Neural cell (in vitro differentiated cells): ENCODE measurements around the gene CAMSAP2. TPM values are rescaled to one million over a fixed set of nuclear protein-coding genes. Genes with fewer than 3 reads are reported as not detected.

Source experiments
- H2AFZ ChIP-seq: fragments of 200-600, 300-800 bp; sonication (generic), shearing (Covaris generic); 2 replicates; pipeline ENCODE4 v1.6.0; 2014; ENCODE audit warnings: low read depth, mild to moderate bottlenecking, antibody characterized with exemption, low read length, moderate library complexity
- H3F3A ChIP-seq: fragments of 200-600 bp; shearing (Covaris generic); 2 replicates; pipeline ENCODE4 v1.6.1; 2016; ENCODE audit warnings: mild to moderate bottlenecking, moderate library complexity, mixed read lengths, antibody characterized with exemption, low read length; ENCODE audit not compliant: insufficient read depth, poor library complexity, severe bottlenecking
- H3K27ac ChIP-seq: fragments of 200-600, 300-800 bp; sonication (generic), shearing (Covaris generic); 2 replicates; pipeline ENCODE4 v1.5.1; 2014; ENCODE audit warnings: mild to moderate bottlenecking, low read length, moderate library complexity
- H3K27me3 ChIP-seq: fragments of 300-800, 200-600 bp; sonication (generic), shearing (Covaris generic); 2 replicates; pipeline ENCODE4 v1.6.0; 2014; ENCODE audit warnings: mild to moderate bottlenecking, low read depth, low read length, moderate library complexity; ENCODE audit not compliant: insufficient read depth
- H3K36me3 ChIP-seq: fragments of 300-800, 200-600 bp; sonication (generic), shearing (Covaris generic); 2 replicates; pipeline ENCODE4 v1.5.1; 2014; ENCODE audit warnings: mild to moderate bottlenecking, antibody characterized with exemption, low read length, moderate library complexity; ENCODE audit not compliant: insufficient read depth
- H3K4me2 ChIP-seq: fragments of 300-800, 200-600 bp; sonication (generic), shearing (Covaris generic); 2 replicates; pipeline ENCODE4 v1.6.0; 2014; ENCODE audit warnings: mild to moderate bottlenecking, low read length
- H3K4me3 ChIP-seq: fragments of 300-800, 200-600 bp; sonication (generic), shearing (Covaris generic); 2 replicates; pipeline ENCODE4 v1.5.1; 2014; ENCODE audit warnings: mild to moderate bottlenecking, low read length, moderate library complexity
- H3K79me2 ChIP-seq: fragments of 200-600 bp; shearing (Covaris generic); replicated peaks from 2 replicates; pipeline ENCODE4 v1.6.0; 2014; ENCODE audit warnings: mild to moderate bottlenecking, low read length, moderate library complexity; ENCODE audit not compliant: insufficient read depth
- H3K9ac ChIP-seq: fragments of 300-800, 200-600 bp; sonication (generic), shearing (Covaris generic); 2 replicates; pipeline ENCODE4 v1.6.1; 2016; ENCODE audit warnings: mild to moderate bottlenecking, low read length, mixed read lengths
- H3K9me2 ChIP-seq: fragments of 200-600 bp; shearing (Covaris generic); 2 replicates; pipeline ENCODE4 v1.6.1; 2016; ENCODE audit warnings: mild to moderate bottlenecking, low read length, mixed read lengths; ENCODE audit not compliant: insufficient read depth
- H3K9me3 ChIP-seq: fragments of 200-600, 300-800 bp; sonication (generic), shearing (Covaris generic); 2 replicates; pipeline ENCODE4 v1.6.1; 2016; ENCODE audit warnings: mild to moderate bottlenecking, mixed run types, low read length, moderate library complexity, mixed read lengths
- H4K20me1 ChIP-seq: fragments of 200-600 bp; shearing (Covaris generic); 2 replicates; pipeline ENCODE4 v1.6.1; 2016; ENCODE audit warnings: mild to moderate bottlenecking, mixed run types; ENCODE audit not compliant: insufficient read depth
- CTCF ChIP-seq: fragments of 450-650 bp; IDR thresholded peaks from 2 replicates; pipeline ENCODE4 v1.5.1; 2014; ENCODE audit warnings: antibody characterized with exemption, mild to moderate bottlenecking, moderate library complexity; ENCODE audit not compliant: poor library complexity, severe bottlenecking
- EP300 ChIP-seq: fragments of 450-650 bp; conservative IDR thresholded peaks from 2 replicates; pipeline ENCODE4 v1.6.1; 2014; ENCODE audit warnings: antibody characterized with exemption, mild to moderate bottlenecking, moderate library complexity; ENCODE audit not compliant: poor library complexity, severe bottlenecking
- EZH2 ChIP-seq: fragments of 200-600, 300-800 bp; shearing (Covaris generic), sonication (generic); IDR thresholded peaks from 2 replicates; pipeline ENCODE4 v1.6.1; 2014; ENCODE audit warnings: antibody characterized with exemption, low read length, borderline replicate concordance, mild to moderate bottlenecking; ENCODE audit not compliant: insufficient read depth, poor library complexity, severe bottlenecking
- MXI1 ChIP-seq: fragments of 450-650 bp; conservative IDR thresholded peaks from 2 replicates; pipeline ENCODE4 v1.6.1; 2014; ENCODE audit warnings: antibody characterized with exemption, mild to moderate bottlenecking; ENCODE audit not compliant: poor library complexity, severe bottlenecking
- POLR2AphosphoS5 ChIP-seq: IDR thresholded peaks from 2 replicates; pipeline ENCODE4 v1.6.1; 2012
- RAD21 ChIP-seq: fragments of 450-650 bp; conservative IDR thresholded peaks from 2 replicates; pipeline ENCODE4 v1.6.1; 2014; ENCODE audit warnings: antibody characterized with exemption, mild to moderate bottlenecking, moderate library complexity
- REST ChIP-seq: IDR thresholded peaks from 2 replicates; pipeline ENCODE4 v1.6.1; 2012; ENCODE audit warnings: borderline replicate concordance
- SMC3 ChIP-seq: fragments of 450-650 bp; conservative IDR thresholded peaks from 2 replicates; pipeline ENCODE4 v1.6.1; 2014; ENCODE audit warnings: antibody characterized with exemption, mild to moderate bottlenecking, moderate library complexity; ENCODE audit not compliant: poor library complexity
- TAF1 ChIP-seq: IDR thresholded peaks from 2 replicates; pipeline ENCODE4 v1.6.1; 2012; ENCODE audit warnings: low read depth
- polyA plus RNA-seq: library from polyadenylated mRNA; depleted of rRNA; stranded (reverse); fragments of >200 nt; gene quantifications from 2 replicates; pipeline ENCODE4 v1.2.3, GENCODE V29; 2014

Gene CAMSAP2
- polyA plus RNA-seq, 1 donor from 2014 or later, result 52.7 TPM

DNA sequence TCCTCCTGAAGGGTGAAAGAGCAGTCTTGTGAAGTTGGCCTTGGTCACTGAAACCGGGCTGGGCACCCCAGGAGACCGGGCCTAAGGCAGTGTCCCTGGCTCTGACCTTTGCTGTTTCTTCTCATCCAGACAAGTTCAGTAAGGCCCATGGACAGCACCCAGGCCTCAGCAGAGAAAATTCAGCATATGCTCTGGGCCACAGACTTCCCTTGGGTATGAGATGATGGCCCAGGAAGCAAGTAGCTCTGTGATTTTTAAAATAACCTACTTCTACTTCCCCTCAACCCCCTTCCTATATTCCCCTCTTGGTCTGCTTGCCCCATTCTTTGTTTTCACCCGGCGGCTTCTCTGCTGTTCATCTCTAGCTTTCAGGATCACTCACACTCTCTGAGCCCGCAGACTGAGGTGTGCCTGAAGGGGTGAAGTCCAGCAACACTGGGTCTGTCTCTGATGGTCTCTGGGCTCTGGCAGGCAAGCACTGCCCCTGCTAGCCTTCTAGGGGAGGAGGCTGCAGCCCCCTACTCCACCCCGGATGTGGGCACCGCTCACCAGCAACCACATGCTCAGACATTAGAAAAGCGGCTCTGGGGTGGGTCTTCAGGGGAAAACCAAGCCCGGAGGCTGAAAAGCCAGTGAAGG is 131.2 kb downstream of the CAMSAP2 start:
- Histone ChIP-seq H3K4me2 (no peak overlapping the region), H4K20me1 (no peaks in the 10 kb centered on the region), H3K27ac (no peak overlapping the region), H2AFZ (no peak overlapping the region), H3K4me3 (no peak overlapping the region), H3F3A (no peaks in the 10 kb centered on the region), H3K9ac (no peak overlapping the region), H3K36me3 (no peaks in the 10 kb centered on the region), H3K79me2 (no peaks in the 10 kb centered on the region), H3K9me2 (no peaks in the 10 kb centered on the region), H3K27me3 (no peaks in the 10 kb centered on the region), H3K9me3 (no peaks in the 10 kb centered on the region)
- TF ChIP-seq REST, result no peak
- TF ChIP-seq EP300, result no peak

DNA sequence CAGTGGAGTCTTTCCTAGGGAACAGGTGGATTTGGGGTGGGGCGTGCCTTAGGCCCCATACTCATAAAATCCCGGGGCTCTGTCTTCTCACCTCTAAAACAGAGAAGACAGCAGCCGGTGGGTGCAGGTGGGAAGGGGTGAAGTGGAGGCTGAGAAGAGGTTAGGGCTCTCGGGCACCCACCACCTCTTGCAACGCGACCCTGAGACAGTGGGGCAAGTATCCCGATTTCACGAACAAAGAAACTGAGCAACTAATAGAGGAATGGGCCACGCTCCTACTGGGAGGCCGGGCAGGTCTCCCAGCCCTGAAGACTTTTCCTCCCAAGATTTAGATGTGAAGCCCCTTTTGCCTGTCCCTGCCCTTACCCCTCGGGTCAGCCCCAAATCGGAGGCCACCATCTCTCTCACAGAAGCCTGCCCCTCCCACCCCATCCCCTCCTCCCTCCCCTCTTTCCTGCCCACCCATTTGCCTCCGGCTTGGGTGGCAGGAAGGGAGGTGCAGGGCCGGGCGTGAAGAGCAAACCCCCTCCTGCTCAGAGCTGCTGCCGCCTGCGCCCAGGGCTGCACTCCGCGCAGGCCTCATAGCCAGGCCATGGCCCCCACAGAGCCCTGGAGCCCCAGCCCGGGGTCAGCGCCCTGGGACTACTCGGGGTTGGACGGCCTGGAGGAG is 133.9 kb downstream of the CAMSAP2 start, which contains the start of gene GPR25:
TSS of gene GPR25 (plus strand) at position 536 of the 670 bp plus-strand sequence. CDS start at position 593, 57 bp downstream.
- H4K20me1 ChIP-seq, result no peaks in the 10 kb centered on the region
- H3K9me2 ChIP-seq, result no peaks in the 10 kb centered on the region
- H3F3A ChIP-seq, result no peaks in the 10 kb centered on the region
- no peak within 1 kb of the TSS for H3K27ac ChIP-seq
- TF ChIP-seq EP300 (no peak), SMC3 (no peak), EZH2 (no peak), CTCF (no peak), RAD21 (no peak), REST (no peak), TAF1 (no peak), MXI1 (no peak), POLR2AphosphoS5 (no peak)
- no peak within 1 kb of the TSS for H2AFZ ChIP-seq
- no peak within 1 kb of the TSS for H3K4me3 ChIP-seq
- no peaks in the 10 kb centered on the region for H3K36me3 ChIP-seq
- H3K9me3 ChIP-seq, result no peaks in the 10 kb centered on the region
- no peaks in the 10 kb centered on the region for H3K79me2 ChIP-seq
- no peaks in the 10 kb centered on the region for H3K27me3 ChIP-seq
- H3K9ac ChIP-seq, result no peak within 1 kb of the TSS
- no peak within 1 kb of the TSS for H3K4me2 ChIP-seq
